Mesenchymal stem cell (in vitro differentiated cells and primary cell): ENCODE data around the gene NTSR1.

ENCODE experiments used
- DNase-seq: peaks from one replicate; pipeline ENCODE4 v3.0.0-alpha.2; 2013
- H2AFZ ChIP-seq: one replicate; pipeline ENCODE4 v1.6.1; 2013; ENCODE audit warnings: low read depth, mild to moderate bottlenecking, control low read depth, inconsistent platforms, low read length, moderate library complexity
- H2AK5ac ChIP-seq: 2 replicates; pipeline ENCODE4 v1.6.1; 2013; ENCODE audit warnings: low read length, moderate library complexity, mild to moderate bottlenecking, inconsistent platforms; ENCODE audit not compliant: severe bottlenecking
- H2BK120ac ChIP-seq: one replicate; pipeline ENCODE4 v1.6.1; 2013; ENCODE audit warnings: low read depth, mild to moderate bottlenecking, inconsistent platforms, low read length, moderate library complexity
- H2BK12ac ChIP-seq, 2 experiments: one replicate each; pipeline ENCODE4 v1.6.1; 2013; ENCODE audit warnings: inconsistent platforms in 2 of 2, low read length in 2 of 2, mild to moderate bottlenecking in 2 of 2, moderate library complexity in 2 of 2, control low read depth in 1 of 2
- H2BK15ac ChIP-seq: one replicate; pipeline ENCODE4 v1.6.1; 2013; ENCODE audit warnings: mild to moderate bottlenecking, low read depth, inconsistent platforms; ENCODE audit not compliant: poor library complexity, severe bottlenecking
- H2BK5ac ChIP-seq: 2 replicates; pipeline ENCODE4 v1.6.1; 2013; ENCODE audit warnings: low read depth, mild to moderate bottlenecking, low read length, control low read depth, inconsistent platforms; ENCODE audit not compliant: poor library complexity, severe bottlenecking
- H3K14ac ChIP-seq, 2 experiments: one replicate each; pipeline ENCODE4 v1.6.1; 2013; ENCODE audit warnings: inconsistent platforms in 2 of 2, low read length in 2 of 2, control low read depth in 1 of 2, mild to moderate bottlenecking in 1 of 2, moderate library complexity in 1 of 2
- H3K18ac ChIP-seq, 2 experiments: one replicate each; pipeline ENCODE4 v1.6.1; 2013; ENCODE audit warnings: inconsistent platforms in 2 of 2, low read length in 2 of 2, control low read depth in 1 of 2, low read depth in 1 of 2, mild to moderate bottlenecking in 1 of 2
- H3K23ac ChIP-seq, 2 experiments: one replicate each; pipeline ENCODE4 v1.6.1; 2013; ENCODE audit warnings: inconsistent platforms in 2 of 2, low read length in 2 of 2, mild to moderate bottlenecking in 2 of 2, moderate library complexity in 2 of 2, control low read depth in 1 of 2
- H3K27ac ChIP-seq: 2 replicates; pipeline ENCODE4 v1.5.1; 2013; ENCODE audit warnings: mild to moderate bottlenecking, moderate library complexity, low read length, control low read depth, inconsistent platforms; ENCODE audit not compliant: poor library complexity, severe bottlenecking
- H3K27me3 ChIP-seq, 2 experiments: 2 replicates each; pipeline versions ENCODE4 v1.6.1 to v1.7.0; 2013; ENCODE audit warnings: low read length in 2 of 2, mild to moderate bottlenecking in 2 of 2, moderate library complexity in 2 of 2, control low read depth in 1 of 2, inconsistent platforms in 1 of 2; ENCODE audit not compliant: control insufficient read depth in 1 of 2, insufficient read depth in 1 of 2
- H3K36me3 ChIP-seq, 2 experiments: 2 replicates each; pipeline versions ENCODE4 v1.6.1 to v1.7.0; 2013; ENCODE audit warnings: low read length in 2 of 2, control low read depth in 1 of 2, inconsistent platforms in 1 of 2, low read depth in 1 of 2, mild to moderate bottlenecking in 1 of 2; ENCODE audit not compliant: insufficient read depth in 2 of 2, control insufficient read depth in 1 of 2
- H3K4ac ChIP-seq, 2 experiments: one replicate each; pipeline ENCODE4 v1.6.1; 2013; ENCODE audit warnings: inconsistent platforms in 2 of 2, low read length in 2 of 2, mild to moderate bottlenecking in 2 of 2, moderate library complexity in 2 of 2, control low read depth in 1 of 2, low read depth in 1 of 2
- H3K4me1 ChIP-seq: 2 replicates; pipeline ENCODE4 v1.6.1; 2013; ENCODE audit warnings: low read depth, low read length, control low read depth; ENCODE audit not compliant: control insufficient read depth, insufficient read depth
- H3K4me2 ChIP-seq: 2 replicates; pipeline ENCODE4 v1.6.1; 2013; ENCODE audit warnings: low read length, mild to moderate bottlenecking, inconsistent platforms; ENCODE audit not compliant: poor library complexity, severe bottlenecking
- H3K4me3 ChIP-seq, 2 experiments: 2 replicates each; pipeline versions ENCODE4 v1.5.1 to v1.7.0; 2013; ENCODE audit warnings: low read length in 2 of 2, mild to moderate bottlenecking in 2 of 2, control low read depth in 1 of 2, low read depth in 1 of 2; ENCODE audit not compliant: insufficient read depth in 1 of 2
- H3K79me1 ChIP-seq: replicated peaks from 2 replicates; pipeline ENCODE4 v1.6.1; 2013; ENCODE audit warnings: mild to moderate bottlenecking, control low read depth, low read length, inconsistent platforms; ENCODE audit not compliant: poor library complexity, severe bottlenecking
- H3K9ac ChIP-seq: 2 replicates; pipeline ENCODE4 v1.7.0; 2013; ENCODE audit warnings: mild to moderate bottlenecking, low read length, moderate library complexity
- H3K9me3 ChIP-seq: 2 replicates; pipeline ENCODE4 v1.7.0; 2013; ENCODE audit warnings: mild to moderate bottlenecking, low read length; ENCODE audit not compliant: control insufficient read depth
- H4K8ac ChIP-seq: one replicate; pipeline ENCODE4 v1.6.1; 2013; ENCODE audit warnings: inconsistent platforms, mild to moderate bottlenecking, low read length, moderate library complexity
- H4K91ac ChIP-seq: one replicate; pipeline ENCODE4 v1.6.1; 2013; ENCODE audit warnings: mild to moderate bottlenecking, low read length, inconsistent platforms
- WGBS: methylation state at CpG from one replicate; pipeline ENCODE4 v1.1.7; 2013; ENCODE audit warnings: mixed read lengths; 5-methylcytosine and 5-hydroxymethylcytosine counted together

Gene NTSR1

DNA sequence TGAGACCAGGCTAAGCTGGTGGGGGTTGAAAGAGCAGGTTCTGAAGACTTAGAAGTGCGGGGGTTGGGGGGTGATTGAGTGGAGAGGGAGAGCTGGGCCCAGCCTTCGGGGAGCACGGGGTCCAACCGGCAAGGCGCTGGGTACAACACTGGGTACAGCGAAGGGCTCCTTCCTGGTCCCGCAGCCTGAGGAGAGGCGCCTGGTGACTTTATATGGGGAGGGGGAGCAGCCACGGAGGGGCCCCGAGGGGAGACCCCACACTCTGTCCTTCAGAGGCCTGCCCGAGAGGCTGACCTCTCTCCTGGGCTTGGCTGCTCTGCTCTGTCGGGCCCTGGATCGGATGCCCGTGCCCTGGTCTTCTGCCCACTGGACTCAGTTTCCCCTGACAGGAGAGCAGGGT lies 10.4 kb upstream of the NTSR1 start:
- no peak overlapping the region for H3K4me3 ChIP-seq
- H3K27ac ChIP-seq: no peak overlapping the region

DNA sequence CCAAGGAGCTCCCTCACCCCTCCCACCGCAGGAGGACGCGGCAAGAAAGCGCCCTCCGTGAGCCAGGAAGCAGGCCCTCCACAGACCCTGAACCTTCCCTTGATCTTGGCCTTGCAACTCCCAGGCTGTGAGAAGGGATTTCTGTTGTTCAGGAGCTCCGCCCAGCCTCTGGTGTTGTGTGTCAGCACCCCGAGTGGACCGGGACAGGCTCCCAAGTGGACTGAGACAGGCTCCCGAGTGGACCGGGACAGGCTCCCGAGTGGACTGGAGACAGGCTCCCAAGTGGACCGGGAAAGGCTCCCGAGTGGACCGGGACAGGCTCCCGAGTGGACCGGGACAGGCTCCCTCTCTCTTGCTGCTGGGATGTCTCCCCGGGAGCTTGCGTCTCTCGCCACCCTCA lies 9.3 kb upstream of the NTSR1 start:
- Histone ChIP-seq H4K91ac (no peak overlapping the region), H3K4me3 (no peak overlapping the region), H3K9ac (no peak overlapping the region), H2BK120ac (no peak overlapping the region), H4K8ac (no peak overlapping the region), H2BK5ac (no peak overlapping the region), H3K4me1 (peaks cover 16% of the 10 kb centered on the region), H3K23ac (no peak overlapping the region), H2BK12ac (no peak overlapping the region), H3K27me3 (peaks cover 13 to 35% of the 10 kb centered on the region in 2 experiments), H2AFZ (no peak overlapping the region), H3K14ac (no peak overlapping the region), H3K4me2 (no peak overlapping the region), H3K18ac (no peak overlapping the region), H3K4ac (no peak overlapping the region), H3K79me1 (no peaks in the 10 kb centered on the region), H2BK15ac (no peak overlapping the region), H2AK5ac (no peak overlapping the region), H3K36me3 (no peaks in the 10 kb centered on the region), H3K27ac (no peak overlapping the region), H3K9me3 (no peaks in the 10 kb centered on the region)
- no peak for DNase-seq
- WGBS: 94% methylated on average over 16 of the region's 19 CpGs

More for the DNA sequence above, 10.4 kb upstream of the NTSR1 start:
- Histone ChIP-seq H3K27me3 (peaks cover 24 to 45% of the 10 kb centered on the region in 2 experiments), H4K8ac (no peak overlapping the region), H3K18ac (no peak overlapping the region), H2BK15ac (no peak overlapping the region), H3K14ac (no peak overlapping the region), H3K9me3 (no peaks in the 10 kb centered on the region), H3K23ac (no peak overlapping the region), H3K36me3 (no peaks in the 10 kb centered on the region), H2AK5ac (no peak overlapping the region), H3K4me2 (no peak overlapping the region), H2BK12ac (no peak overlapping the region), H3K79me1 (no peaks in the 10 kb centered on the region), H2AFZ (no peak overlapping the region), H2BK5ac (no peak overlapping the region), H3K4ac (no peak overlapping the region), H3K9ac (no peak overlapping the region), H2BK120ac (no peak overlapping the region), H3K4me1 (peaks cover 7% of the 10 kb centered on the region), H4K91ac (no peak overlapping the region)
- no peak for DNase-seq
- WGBS: 87% methylated on average over 14 of the region's 14 CpGs

DNA sequence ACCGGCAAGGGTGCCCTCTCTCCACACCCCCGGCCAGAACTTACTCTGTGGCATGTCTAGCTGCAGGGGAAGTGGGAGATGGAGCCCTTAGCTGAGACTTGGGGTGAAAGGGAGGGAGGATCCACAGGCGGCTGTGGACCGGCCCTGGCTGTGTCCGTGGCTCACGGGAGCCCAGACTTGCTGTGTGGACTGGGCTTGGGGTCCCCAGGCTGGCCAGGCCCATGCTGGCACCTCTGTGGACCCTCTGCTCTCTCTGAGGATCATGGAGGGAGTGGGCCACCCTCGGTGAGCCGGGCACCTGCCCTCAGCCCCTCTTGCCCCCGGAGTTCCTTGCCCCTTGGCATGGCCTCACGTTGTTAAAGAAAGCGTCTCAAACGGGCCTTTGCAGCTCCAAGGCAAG lies 8.9 kb upstream of the NTSR1 start:
- no peak overlapping the region for H3K4me3 ChIP-seq
- no peak overlapping the region for H3K27ac ChIP-seq
- H3K27me3 ChIP-seq: peaks cover 9 to 30% of the 10 kb centered on the region in 2 experiments
- H2BK15ac ChIP-seq: no peak overlapping the region
- H2BK5ac ChIP-seq: no peak overlapping the region
- no peaks in the 10 kb centered on the region for H3K9me3 ChIP-seq
- no peaks in the 10 kb centered on the region for H3K79me1 ChIP-seq
- no peak overlapping the region for H2BK12ac ChIP-seq
- H3K36me3 ChIP-seq: no peaks in the 10 kb centered on the region
- no peak overlapping the region for H2AK5ac ChIP-seq
- H2AFZ ChIP-seq: no peak overlapping the region
- H4K8ac ChIP-seq: no peak overlapping the region
- H3K9ac ChIP-seq: no peak overlapping the region
- H2BK120ac ChIP-seq: no peak overlapping the region
- H3K14ac ChIP-seq: no peak overlapping the region
- DNase-seq: no peak
- H3K23ac ChIP-seq: no peak overlapping the region
- no peak overlapping the region for H3K18ac ChIP-seq
- no peak overlapping the region for H3K4ac ChIP-seq
- no peak overlapping the region for H3K4me2 ChIP-seq
- H3K4me1 ChIP-seq: peaks cover 20% of the 10 kb centered on the region
- WGBS: 92% methylated on average over 11 of the region's 12 CpGs
- H4K91ac ChIP-seq: no peak overlapping the region

DNA sequence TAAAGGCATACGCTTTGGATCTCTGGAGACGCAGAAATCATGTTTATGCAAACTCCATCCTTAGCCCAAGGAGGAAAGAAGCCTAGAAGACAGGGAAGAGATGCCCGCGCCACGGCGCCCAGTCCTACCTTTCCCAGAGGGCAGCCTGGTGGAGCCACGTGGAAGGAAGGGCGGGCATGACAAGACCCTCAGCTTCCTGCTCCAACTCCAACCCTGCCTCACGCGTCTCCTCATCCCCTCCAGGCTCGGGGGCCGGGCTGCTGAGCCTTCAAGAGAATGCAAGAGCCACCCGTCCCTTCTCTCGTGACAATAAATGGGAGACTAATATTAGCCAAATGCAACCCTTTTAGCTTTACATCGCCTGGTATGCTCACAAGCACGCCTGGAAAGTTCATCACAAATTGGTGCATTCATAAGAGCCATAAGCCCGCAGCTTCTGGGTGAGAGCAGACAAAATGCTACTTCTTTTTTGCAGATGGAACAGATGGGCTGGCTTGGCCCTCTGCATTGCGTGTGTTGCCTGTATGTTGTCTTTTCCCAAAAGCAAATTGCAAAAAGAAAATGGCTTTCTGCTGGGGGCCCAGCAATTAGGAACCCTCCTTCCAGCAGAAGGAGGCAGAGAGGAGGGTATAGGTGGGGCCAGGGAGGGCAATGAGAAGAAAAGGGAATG lies 8.2 kb upstream of the NTSR1 start:
- Histone ChIP-seq H2AK5ac (no peak overlapping the region), H3K4me2 (no peak overlapping the region), H4K8ac (no peak overlapping the region), H3K4ac (no peak overlapping the region), H3K36me3 (no peaks in the 10 kb centered on the region), H3K9me3 (no peaks in the 10 kb centered on the region), H2BK120ac (no peak overlapping the region), H2AFZ (no peak overlapping the region), H3K9ac (no peak overlapping the region), H3K23ac (no peak overlapping the region), H2BK5ac (no peak overlapping the region), H2BK15ac (no peak overlapping the region), H3K27ac (no peak overlapping the region), H3K4me3 (no peak overlapping the region), H3K14ac (no peak overlapping the region), H3K4me1 (peaks cover 23% of the 10 kb centered on the region), H3K27me3 (peaks cover 3 to 24% of the 10 kb centered on the region in 2 experiments), H2BK12ac (no peak overlapping the region), H4K91ac (no peak overlapping the region), H3K18ac (no peak overlapping the region), H3K79me1 (no peaks in the 10 kb centered on the region)
- no peak for DNase-seq
- 94% methylated on average over 18 of the region's 18 CpGs for WGBS
